ENCODE measurements around the gene SEL1L. TPM values are rescaled to one million over a fixed set of nuclear protein-coding genes. Genes with fewer than 3 reads are reported as not detected.

Gene SEL1L
- polyA plus RNA-seq, 3 donors = 14.4 to 48.4 (median 42.5) TPM

DNA sequence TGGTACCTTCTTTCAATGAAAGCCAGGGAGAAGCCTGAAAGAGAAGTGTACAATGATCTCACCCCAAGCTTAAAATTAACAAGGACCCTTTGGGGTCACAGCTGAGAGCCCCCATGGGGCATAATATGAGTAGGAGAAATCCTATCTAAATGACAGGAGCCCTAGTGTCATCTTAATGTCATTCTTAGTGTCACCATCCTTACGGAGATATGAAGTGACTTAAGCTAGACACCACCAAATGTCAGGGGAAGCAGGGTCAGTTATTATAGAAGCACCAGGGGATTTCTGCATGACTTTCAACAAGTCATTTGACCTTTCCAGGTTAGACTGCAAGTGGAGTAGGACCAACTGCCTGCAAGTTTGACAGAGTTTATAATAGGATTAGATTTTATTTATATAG lies 104.6 kb downstream of the SEL1L start:
- Histone ChIP-seq H2AFZ (ENCODE audit: insufficient read depth, low read depth, low read length, poor library complexity, severe bottlenecking) (no peak overlapping the region), H3K9me3 (replicated peaks in 1 of 2; ENCODE audit: control insufficient read depth in 1 of 2, insufficient read depth in 1 of 2, low read length in 2 of 2) (peaks cover 0 to 8% of the 10 kb centered on the region in 2 donors), H3K36me3 (replicated peaks in 1 of 2; ENCODE audit: control insufficient read depth in 1 of 2, insufficient read depth in 2 of 2, low read length in 2 of 2) (no peaks in the 10 kb centered on the region), H3K27me3 (ENCODE audit: control insufficient read depth in 2 of 2, insufficient read depth in 2 of 2, low read length in 2 of 2) (peaks cover 23 to 47% of the 10 kb centered on the region in 2 donors), H4K20me1 (ENCODE audit: insufficient read depth, low read length) (no peaks in the 10 kb centered on the region), H3K4me3 (replicated peaks in 1 of 3; ENCODE audit: low read depth in 2 of 3, low read length in 3 of 3) (no peak overlapping the region), H3K27ac (ENCODE audit: low read depth in 1 of 2, low read length in 2 of 2) (no peak overlapping the region), H3K9ac (ENCODE audit: insufficient read depth, low read length, poor library complexity, severe bottlenecking) (no peak overlapping the region), H3K4me1 (ENCODE audit: control insufficient read depth in 1 of 2, insufficient read depth in 2 of 2, low read length in 2 of 2) (peaks cover 17 to 19% of the 10 kb centered on the region in 2 donors), H3K4me2 (replicated peaks; ENCODE audit: extremely low read depth, low read length, poor library complexity, severe bottlenecking) (no peak overlapping the region), H3K79me2 (ENCODE audit: insufficient read depth, low read length) (no peaks in the 10 kb centered on the region)
- TF ChIP-seq, protein P1, sequence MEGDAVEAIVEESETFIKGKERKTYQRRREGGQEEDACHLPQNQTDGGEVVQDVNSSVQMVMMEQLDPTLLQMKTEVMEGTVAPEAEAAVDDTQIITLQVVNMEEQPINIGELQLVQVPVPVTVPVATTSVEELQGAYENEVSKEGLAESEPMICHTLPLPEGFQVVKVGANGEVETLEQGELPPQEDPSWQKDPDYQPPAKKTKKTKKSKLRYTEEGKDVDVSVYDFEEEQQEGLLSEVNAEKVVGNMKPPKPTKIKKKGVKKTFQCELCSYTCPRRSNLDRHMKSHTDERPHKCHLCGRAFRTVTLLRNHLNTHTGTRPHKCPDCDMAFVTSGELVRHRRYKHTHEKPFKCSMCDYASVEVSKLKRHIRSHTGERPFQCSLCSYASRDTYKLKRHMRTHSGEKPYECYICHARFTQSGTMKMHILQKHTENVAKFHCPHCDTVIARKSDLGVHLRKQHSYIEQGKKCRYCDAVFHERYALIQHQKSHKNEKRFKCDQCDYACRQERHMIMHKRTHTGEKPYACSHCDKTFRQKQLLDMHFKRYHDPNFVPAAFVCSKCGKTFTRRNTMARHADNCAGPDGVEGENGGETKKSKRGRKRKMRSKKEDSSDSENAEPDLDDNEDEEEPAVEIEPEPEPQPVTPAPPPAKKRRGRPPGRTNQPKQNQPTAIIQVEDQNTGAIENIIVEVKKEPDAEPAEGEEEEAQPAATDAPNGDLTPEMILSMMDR (IDR thresholded peaks at IDR 0.05) = no peak
- Mint-ChIP-seq H3K4me1 (peaks cover 18% of the 10 kb centered on the region), H3K9me3 (peaks cover 0 to 3% (median 0%) of the 10 kb centered on the region in 7 donors), H3K27ac (no peak overlapping the region), H3K27me3 (ENCODE audit: low read depth in 3 of 3) (peaks cover 32 to 67% (median 35%) of the 10 kb centered on the region in 3 donors), H3K36me3 (peaks cover 0 to 14% of the 10 kb centered on the region in 2 donors), H3K4me3 (no peak overlapping the region)
- no peak for DNase-seq
- 100% methylated on average over 1 of the region's 1 CpG for WGBS (ENCODE audit: insufficient coverage)
- intact Hi-C loops (cut with micrococcal nuclease) = no loop called here

DNA sequence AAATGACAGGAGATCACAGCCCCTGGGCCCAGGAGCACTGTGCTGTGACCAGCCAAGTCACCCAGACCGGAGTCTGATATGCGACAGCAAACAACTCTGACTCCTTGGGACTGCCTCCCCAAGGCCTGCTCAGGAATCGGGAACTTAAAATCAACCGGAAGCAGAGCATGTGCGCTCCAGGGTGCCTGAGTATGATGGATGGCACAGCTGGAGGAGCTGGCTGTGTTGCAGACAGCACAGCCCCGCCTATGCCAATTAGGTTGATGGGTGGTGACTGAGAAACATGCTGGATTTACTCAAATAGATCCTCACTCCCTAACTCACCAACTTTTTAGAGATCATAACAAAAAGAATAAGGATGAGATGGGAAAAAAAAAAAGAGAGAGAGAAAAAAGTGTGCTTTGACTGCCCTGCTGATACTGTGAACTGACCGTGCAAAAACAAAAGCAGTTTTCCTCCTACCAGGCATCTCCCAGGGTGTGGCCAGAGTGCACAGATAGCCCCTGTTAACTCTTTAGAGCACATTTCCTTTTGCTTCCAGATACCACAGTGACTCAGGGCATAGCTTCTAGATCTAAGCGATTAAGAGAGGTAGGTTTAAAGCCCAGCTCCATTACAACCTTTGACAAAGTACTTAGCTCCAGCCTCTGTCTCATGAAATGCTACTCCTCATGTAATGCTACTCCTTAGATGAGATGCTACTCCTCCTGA lies 106.2 kb downstream of the SEL1L start:
- Mint-ChIP-seq H3K9me3 (peaks cover 0 to 5% (median 0%) of the 10 kb centered on the region in 7 donors), H3K27me3 (ENCODE audit: low read depth in 3 of 3) (peaks cover 18 to 52% (median 20%) of the 10 kb centered on the region in 3 donors), H3K27ac (peak overlapping the region in 3 of 7 donors; percentile 16 to 35 (median 26)), H3K36me3 (peaks cover 0 to 7% of the 10 kb centered on the region in 2 donors), H3K4me1 (peaks cover 34% of the 10 kb centered on the region), H3K4me3 (peak overlapping the region in 1 of 2 donors; percentile 74)
- no peaks in the 10 kb centered on the region for H4K20me1 ChIP-seq (ENCODE audit: insufficient read depth, low read length)
- no peaks in the 10 kb centered on the region for H3K79me2 ChIP-seq (ENCODE audit: insufficient read depth, low read length)
- H3K4me3 ChIP-seq (replicated peaks in 1 of 3; ENCODE audit: low read depth in 2 of 3, low read length in 3 of 3) = no peak overlapping the region
- peak; percentile 30 to 51 (median 37) for DNase-seq
- no peak overlapping the region for H3K9ac ChIP-seq (ENCODE audit: insufficient read depth, low read length, poor library complexity, severe bottlenecking)
- H3K4me2 ChIP-seq (replicated peaks; ENCODE audit: extremely low read depth, low read length, poor library complexity, severe bottlenecking) = peak overlapping the region; percentile 15
- H3K27ac ChIP-seq (ENCODE audit: low read depth in 1 of 2, low read length in 2 of 2) = no peak overlapping the region
- TF ChIP-seq, protein P1 (IDR thresholded peaks at IDR 0.05) = no peak
- 0% methylated on average over 4 of the region's 8 CpGs for WGBS (ENCODE audit: insufficient coverage)
- H2AFZ ChIP-seq (ENCODE audit: insufficient read depth, low read depth, low read length, poor library complexity, severe bottlenecking) = peak overlapping the region; percentile 16
- H3K36me3 ChIP-seq (replicated peaks in 1 of 2; ENCODE audit: control insufficient read depth in 1 of 2, insufficient read depth in 2 of 2, low read length in 2 of 2) = no peaks in the 10 kb centered on the region
- intact Hi-C loops (cut with micrococcal nuclease) = no loop called here
- peaks cover 32 to 34% of the 10 kb centered on the region in 2 donors for H3K4me1 ChIP-seq (ENCODE audit: control insufficient read depth in 1 of 2, insufficient read depth in 2 of 2, low read length in 2 of 2)
- peaks cover 7 to 31% of the 10 kb centered on the region in 2 donors for H3K27me3 ChIP-seq (ENCODE audit: control insufficient read depth in 2 of 2, insufficient read depth in 2 of 2, low read length in 2 of 2)
- H3K9me3 ChIP-seq (replicated peaks in 1 of 2; ENCODE audit: control insufficient read depth in 1 of 2, insufficient read depth in 1 of 2, low read length in 2 of 2) = no peaks in the 10 kb centered on the region

Measured in CD14-positive monocyte (primary cell).